Glutamatergic neuron (in vitro differentiated cells): Measurements from ENCODE around the gene CNTNAP2. TPM values are rescaled to one million over a fixed set of nuclear protein-coding genes. Genes with fewer than 3 reads are reported as not detected.

Source experiments
- DNase-seq: peaks from one replicate; pipeline ENCODE4 v3.0.0; 2022
- H3K27ac Mint-ChIP-seq: one replicate; pipeline ENCODE4 v1.8.0; 2020; ENCODE audit warnings: mild to moderate bottlenecking, mixed read lengths, inconsistent platforms; ENCODE audit not compliant: unreplicated experiment
- H3K27me3 Mint-ChIP-seq: one replicate; pipeline ENCODE4 v1.8.0; 2020; ENCODE audit warnings: mild to moderate bottlenecking, moderate library complexity, mixed read lengths, inconsistent platforms; ENCODE audit not compliant: unreplicated experiment
- H3K36me3 Mint-ChIP-seq: one replicate; pipeline ENCODE4 v1.8.0; 2020; ENCODE audit warnings: mild to moderate bottlenecking, mixed read lengths, inconsistent platforms; ENCODE audit not compliant: unreplicated experiment
- H3K4me1 Mint-ChIP-seq: one replicate; pipeline ENCODE4 v1.8.0; 2020; ENCODE audit warnings: mild to moderate bottlenecking, low read depth, mixed read lengths, inconsistent platforms; ENCODE audit not compliant: unreplicated experiment
- H3K4me3 Mint-ChIP-seq: one replicate; pipeline ENCODE4 v1.8.0; 2020; ENCODE audit warnings: mild to moderate bottlenecking, mixed read lengths, inconsistent platforms; ENCODE audit not compliant: unreplicated experiment
- H3K9me3 Mint-ChIP-seq: one replicate; pipeline ENCODE4 v1.8.0; 2020; ENCODE audit warnings: mild to moderate bottlenecking, moderate library complexity, mixed read lengths, inconsistent platforms; ENCODE audit not compliant: unreplicated experiment
- total RNA-seq: library from RNA; stranded (reverse); fragmentation: NEBNext Ultra II Directional; extraction: Animal tissue kit (Norgen Biotek cat#: 25700); gene quantifications from one replicate; pipeline ENCODE4 v1.2.1, GENCODE V29; 2021; ENCODE audit not compliant: unreplicated experiment
- TF ChIP-seq, protein P1 (sequence below): fragments of 200-600 bp; sonication (generic); IDR thresholded peaks from one replicate; pipeline ENCODE4 v1.5.0; 2021; ENCODE audit not compliant: partially characterized antibody, unreplicated experiment

The CNTNAP2 gene
- total RNA-seq, 1 donor from 2014 or later = 25.8 TPM

DNA sequence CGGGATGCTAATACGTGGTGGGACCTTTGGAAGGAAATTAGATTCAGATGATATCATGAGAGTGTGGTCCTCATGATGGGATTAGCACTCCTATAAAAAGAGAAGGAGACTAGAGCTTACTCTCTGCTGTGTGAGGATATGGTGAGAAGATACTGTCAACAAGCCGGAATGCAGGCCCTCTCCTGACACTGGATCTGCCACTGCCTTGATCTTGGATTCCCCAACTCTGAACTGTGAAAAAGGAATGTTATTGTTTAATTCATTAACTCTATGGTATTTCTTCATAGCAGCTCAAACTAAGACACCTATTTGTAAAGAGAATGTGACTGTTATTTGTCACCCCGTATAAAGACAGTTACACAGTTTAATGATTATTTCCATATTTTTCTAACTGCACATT lies 1246.5 kb downstream of the CNTNAP2 start:
- no peaks in the 10 kb centered on the region for H3K36me3 Mint-ChIP-seq
- TF ChIP-seq, protein P1, sequence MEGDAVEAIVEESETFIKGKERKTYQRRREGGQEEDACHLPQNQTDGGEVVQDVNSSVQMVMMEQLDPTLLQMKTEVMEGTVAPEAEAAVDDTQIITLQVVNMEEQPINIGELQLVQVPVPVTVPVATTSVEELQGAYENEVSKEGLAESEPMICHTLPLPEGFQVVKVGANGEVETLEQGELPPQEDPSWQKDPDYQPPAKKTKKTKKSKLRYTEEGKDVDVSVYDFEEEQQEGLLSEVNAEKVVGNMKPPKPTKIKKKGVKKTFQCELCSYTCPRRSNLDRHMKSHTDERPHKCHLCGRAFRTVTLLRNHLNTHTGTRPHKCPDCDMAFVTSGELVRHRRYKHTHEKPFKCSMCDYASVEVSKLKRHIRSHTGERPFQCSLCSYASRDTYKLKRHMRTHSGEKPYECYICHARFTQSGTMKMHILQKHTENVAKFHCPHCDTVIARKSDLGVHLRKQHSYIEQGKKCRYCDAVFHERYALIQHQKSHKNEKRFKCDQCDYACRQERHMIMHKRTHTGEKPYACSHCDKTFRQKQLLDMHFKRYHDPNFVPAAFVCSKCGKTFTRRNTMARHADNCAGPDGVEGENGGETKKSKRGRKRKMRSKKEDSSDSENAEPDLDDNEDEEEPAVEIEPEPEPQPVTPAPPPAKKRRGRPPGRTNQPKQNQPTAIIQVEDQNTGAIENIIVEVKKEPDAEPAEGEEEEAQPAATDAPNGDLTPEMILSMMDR = no peak
- peaks cover 13% of the 10 kb centered on the region for H3K4me1 Mint-ChIP-seq

DNA sequence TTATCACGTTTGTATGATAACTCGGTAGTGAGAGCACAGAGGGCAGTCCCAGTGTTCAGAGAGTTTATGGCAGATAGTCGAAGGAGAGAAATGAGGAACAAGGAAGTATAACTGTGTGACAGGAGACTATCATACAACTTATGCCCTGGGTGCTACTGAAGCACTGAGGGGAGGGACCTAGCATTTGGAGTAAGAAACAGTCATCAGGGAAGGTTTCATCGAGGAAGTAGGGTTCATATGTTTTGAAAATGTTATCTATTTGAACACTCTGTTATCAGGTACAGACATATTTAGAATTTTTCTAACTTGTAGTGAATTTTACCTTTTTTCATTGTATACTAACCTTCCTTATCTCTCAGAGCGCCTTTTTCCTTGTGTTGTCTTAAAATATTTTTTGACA lies 1259.6 kb downstream of the CNTNAP2 start:
- Mint-ChIP-seq H3K9me3 (no peaks in the 10 kb centered on the region), H3K27me3 (no peaks in the 10 kb centered on the region), H3K4me1 (peaks cover 5% of the 10 kb centered on the region), H3K36me3 (no peaks in the 10 kb centered on the region), H3K27ac (no peak overlapping the region), H3K4me3 (no peak overlapping the region)
- DNase-seq = no peak
- TF ChIP-seq, protein P1 = no peak

More for the DNA sequence above, 1246.5 kb downstream of the CNTNAP2 start:
- Mint-ChIP-seq H3K27me3 (no peaks in the 10 kb centered on the region), H3K4me3 (no peak overlapping the region), H3K9me3 (peaks cover 1% of the 10 kb centered on the region), H3K27ac (no peak overlapping the region)
- DNase-seq = no peak

DNA sequence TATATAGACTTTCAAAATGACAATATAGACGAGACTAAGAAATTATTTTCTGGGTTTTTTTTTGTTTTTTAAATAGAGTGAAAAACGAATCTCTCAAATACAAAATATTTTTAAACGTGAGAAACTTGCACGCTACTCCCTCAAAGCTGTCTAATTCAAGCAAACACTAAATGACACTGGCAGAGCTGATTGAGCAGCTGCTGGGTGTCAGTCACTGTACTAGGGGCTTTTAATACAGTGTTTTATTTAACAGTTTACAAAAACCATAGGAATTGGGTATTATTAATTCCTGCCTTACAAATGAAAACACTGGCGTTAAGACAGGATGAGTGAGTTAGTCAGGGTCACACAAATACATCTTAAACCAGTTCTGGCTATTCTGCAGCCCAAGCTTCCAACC lies 1264.3 kb downstream of the CNTNAP2 start:
- H3K4me3 Mint-ChIP-seq = no peak overlapping the region
- peaks cover 8% of the 10 kb centered on the region for H3K36me3 Mint-ChIP-seq
- no peak for DNase-seq
- H3K27me3 Mint-ChIP-seq = no peaks in the 10 kb centered on the region
- TF ChIP-seq, protein P1 = no peak
- H3K4me1 Mint-ChIP-seq = no peaks in the 10 kb centered on the region
- H3K27ac Mint-ChIP-seq = no peak overlapping the region
- H3K9me3 Mint-ChIP-seq = peaks cover 4% of the 10 kb centered on the region

DNA sequence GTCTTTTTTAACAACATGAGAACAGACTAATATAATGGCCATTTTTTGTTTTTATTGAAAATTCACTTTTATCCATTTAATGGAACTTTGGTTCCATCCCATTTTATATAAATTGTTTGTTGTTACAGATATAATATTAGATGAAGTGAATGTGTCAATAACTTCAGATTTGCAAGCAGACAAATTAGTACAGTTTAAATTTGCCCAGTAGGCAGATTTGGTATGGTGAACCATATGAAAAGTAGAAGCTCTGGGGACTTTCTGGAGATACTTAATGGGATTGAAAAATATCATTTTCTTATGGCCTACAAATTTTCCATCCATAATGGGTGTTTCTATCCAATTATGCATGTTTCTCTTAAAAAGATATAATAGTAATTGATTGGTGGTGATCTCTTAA lies 1277.7 kb downstream of the CNTNAP2 start:
- no peak overlapping the region for H3K27ac Mint-ChIP-seq
- TF ChIP-seq, protein P1 = no peak

DNA sequence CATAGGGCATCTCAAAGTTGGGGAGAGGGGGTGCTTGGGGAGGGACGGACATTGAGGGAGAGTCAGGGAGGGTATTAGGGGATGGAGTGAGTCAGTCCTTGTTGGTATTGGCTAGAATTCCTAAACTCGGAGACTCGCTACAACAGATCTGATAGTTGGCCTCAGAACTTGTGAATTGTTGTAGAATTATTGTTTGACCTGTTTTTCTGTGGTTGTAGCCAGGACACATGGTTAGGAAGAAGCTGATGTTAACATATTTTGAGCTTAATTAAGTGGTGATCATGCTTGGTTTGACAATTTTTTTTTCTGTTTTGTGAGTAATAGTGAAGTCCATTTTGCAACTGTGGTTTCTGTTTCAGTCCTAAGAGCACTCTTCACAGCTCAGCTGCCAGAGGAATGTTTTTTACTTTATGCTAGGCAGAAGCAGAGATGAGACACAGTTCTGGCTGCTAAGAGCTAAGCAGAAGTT lies 1283.7 kb downstream of the CNTNAP2 start:
- no peak for DNase-seq
- no peak overlapping the region for H3K27ac Mint-ChIP-seq
- TF ChIP-seq, protein P1 = no peak
- no peak overlapping the region for H3K4me3 Mint-ChIP-seq
- H3K4me1 Mint-ChIP-seq = no peaks in the 10 kb centered on the region
- no peaks in the 10 kb centered on the region for H3K27me3 Mint-ChIP-seq
- no peaks in the 10 kb centered on the region for H3K9me3 Mint-ChIP-seq
- no peaks in the 10 kb centered on the region for H3K36me3 Mint-ChIP-seq

More for the DNA sequence above, 1277.7 kb downstream of the CNTNAP2 start:
- no peak for DNase-seq
- no peaks in the 10 kb centered on the region for H3K4me1 Mint-ChIP-seq
- H3K9me3 Mint-ChIP-seq = no peaks in the 10 kb centered on the region
- H3K36me3 Mint-ChIP-seq = no peaks in the 10 kb centered on the region
- H3K4me3 Mint-ChIP-seq = no peak overlapping the region
- no peaks in the 10 kb centered on the region for H3K27me3 Mint-ChIP-seq
